ENCODE measurements around the gene RAMP1. TPM values are rescaled to one million over a fixed set of nuclear protein-coding genes. Genes with fewer than 3 reads are reported as not detected.

RAMP1 gene
- total RNA-seq, 2 donors from 2014 or later, result 75.3 to 300 TPM

DNA sequence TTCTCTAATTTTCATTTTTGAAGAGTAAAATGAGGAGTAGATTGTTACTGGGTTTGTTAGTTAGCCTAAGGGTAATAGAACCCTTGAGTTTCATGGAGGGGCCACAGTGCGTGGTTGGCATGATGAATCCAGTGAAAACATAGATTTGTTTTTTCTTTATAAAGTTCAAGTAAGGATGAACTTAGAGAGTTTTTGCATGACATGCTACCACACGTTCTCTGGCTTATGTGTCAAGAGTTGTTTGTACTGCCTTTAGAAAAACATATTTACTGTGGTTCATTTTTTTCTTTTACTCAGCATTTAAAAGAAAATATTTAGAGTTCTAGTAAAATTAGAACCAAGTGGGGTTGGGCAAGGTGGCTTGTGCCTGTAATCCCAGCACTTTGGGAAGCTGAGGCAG, 39.0 kb upstream of the RAMP1 start:
- TF ChIP-seq, protein P1, sequence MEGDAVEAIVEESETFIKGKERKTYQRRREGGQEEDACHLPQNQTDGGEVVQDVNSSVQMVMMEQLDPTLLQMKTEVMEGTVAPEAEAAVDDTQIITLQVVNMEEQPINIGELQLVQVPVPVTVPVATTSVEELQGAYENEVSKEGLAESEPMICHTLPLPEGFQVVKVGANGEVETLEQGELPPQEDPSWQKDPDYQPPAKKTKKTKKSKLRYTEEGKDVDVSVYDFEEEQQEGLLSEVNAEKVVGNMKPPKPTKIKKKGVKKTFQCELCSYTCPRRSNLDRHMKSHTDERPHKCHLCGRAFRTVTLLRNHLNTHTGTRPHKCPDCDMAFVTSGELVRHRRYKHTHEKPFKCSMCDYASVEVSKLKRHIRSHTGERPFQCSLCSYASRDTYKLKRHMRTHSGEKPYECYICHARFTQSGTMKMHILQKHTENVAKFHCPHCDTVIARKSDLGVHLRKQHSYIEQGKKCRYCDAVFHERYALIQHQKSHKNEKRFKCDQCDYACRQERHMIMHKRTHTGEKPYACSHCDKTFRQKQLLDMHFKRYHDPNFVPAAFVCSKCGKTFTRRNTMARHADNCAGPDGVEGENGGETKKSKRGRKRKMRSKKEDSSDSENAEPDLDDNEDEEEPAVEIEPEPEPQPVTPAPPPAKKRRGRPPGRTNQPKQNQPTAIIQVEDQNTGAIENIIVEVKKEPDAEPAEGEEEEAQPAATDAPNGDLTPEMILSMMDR (IDR thresholded peaks at IDR 0.05), result no peak
- TF ChIP-seq POLR2AphosphoS5 (IDR thresholded peaks at IDR 0.05) (no peak), POLR2A (IDR thresholded peaks at IDR 0.05) (no peak)
- DNase-seq (ENCODE audit: low spot score), result no peak
- intact Hi-C loops (cut with DNase I), result no loop called here
- Histone ChIP-seq H3K9me3 (no peaks in the 10 kb centered on the region), H3K4me1 (replicated peaks) (no peaks in the 10 kb centered on the region), H3K27ac (no peak overlapping the region), H3K4me3 (no peak overlapping the region), H3K36me3 (no peaks in the 10 kb centered on the region), H3K27me3 (replicated peaks; ENCODE audit: insufficient read depth) (no peaks in the 10 kb centered on the region)
- 66% methylated on average over 2 of the region's 2 CpGs for WGBS

DNA sequence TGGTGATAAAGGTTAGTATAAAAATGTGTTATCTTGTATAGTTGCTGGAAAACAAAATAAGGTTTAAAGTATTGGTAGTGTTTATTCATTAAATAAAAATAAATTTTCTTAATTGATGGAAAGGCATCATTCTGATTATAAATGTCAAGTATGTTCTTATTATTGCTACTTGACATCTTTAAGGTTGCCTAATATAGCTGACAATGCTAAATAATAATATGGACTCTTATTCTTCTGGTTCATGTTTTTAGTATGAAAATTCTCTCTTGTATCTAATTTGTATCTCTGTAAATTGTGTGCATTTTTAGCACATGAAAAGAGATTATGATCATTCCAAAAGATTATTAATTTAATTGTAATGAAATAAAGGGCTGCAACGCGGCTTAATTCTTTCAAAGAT, 35.9 kb upstream of the RAMP1 start:
- intact Hi-C loops (cut with DNase I), result no loop called here
- H3K27me3 ChIP-seq (replicated peaks; ENCODE audit: insufficient read depth), result no peaks in the 10 kb centered on the region
- no peaks in the 10 kb centered on the region for H3K36me3 ChIP-seq
- no peak overlapping the region for H3K4me3 ChIP-seq
- TF ChIP-seq POLR2AphosphoS5 (IDR thresholded peaks at IDR 0.05), result no peak
- TF ChIP-seq POLR2A (IDR thresholded peaks at IDR 0.05), result no peak
- TF ChIP-seq, protein P1 (IDR thresholded peaks at IDR 0.05), result no peak
- 89% methylated on average over 2 of the region's 2 CpGs for WGBS
- H3K9me3 ChIP-seq, result no peaks in the 10 kb centered on the region
- no peaks in the 10 kb centered on the region for H3K4me1 ChIP-seq (replicated peaks)
- no peak for DNase-seq (ENCODE audit: low spot score)
- no peak overlapping the region for H3K27ac ChIP-seq

DNA sequence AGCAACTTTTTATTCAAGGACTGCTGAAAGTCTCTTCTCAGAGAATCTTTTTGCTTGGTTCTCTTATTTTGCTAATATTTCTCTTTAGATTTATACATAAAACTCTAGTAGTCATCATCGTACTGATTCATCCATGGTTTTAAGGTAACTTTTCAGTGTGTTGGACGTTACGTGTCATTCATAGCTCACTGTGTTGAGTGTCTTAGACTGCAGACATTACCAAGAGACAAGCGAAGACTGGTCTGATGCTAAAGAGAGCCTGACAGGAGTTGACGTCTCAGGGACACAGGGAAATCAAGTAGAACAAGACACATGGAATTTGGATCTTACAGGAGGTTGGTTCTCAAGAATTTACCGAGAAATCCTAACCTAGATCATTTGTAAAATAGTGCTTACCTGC, 35.3 kb upstream of the RAMP1 start:
- Histone ChIP-seq H3K27me3 (replicated peaks; ENCODE audit: insufficient read depth) (no peaks in the 10 kb centered on the region), H3K9me3 (no peaks in the 10 kb centered on the region), H3K36me3 (no peaks in the 10 kb centered on the region), H3K27ac (no peak overlapping the region), H3K4me3 (no peak overlapping the region), H3K4me1 (replicated peaks) (no peaks in the 10 kb centered on the region)
- no peak for DNase-seq (ENCODE audit: low spot score)
- 90% methylated on average over 6 of the region's 6 CpGs for WGBS
- intact Hi-C loops (cut with DNase I), result no loop called here
- TF ChIP-seq POLR2AphosphoS5 (IDR thresholded peaks at IDR 0.05), result no peak
- no peak for TF ChIP-seq POLR2A (IDR thresholded peaks at IDR 0.05)
- TF ChIP-seq, protein P1 (IDR thresholded peaks at IDR 0.05), result no peak

DNA sequence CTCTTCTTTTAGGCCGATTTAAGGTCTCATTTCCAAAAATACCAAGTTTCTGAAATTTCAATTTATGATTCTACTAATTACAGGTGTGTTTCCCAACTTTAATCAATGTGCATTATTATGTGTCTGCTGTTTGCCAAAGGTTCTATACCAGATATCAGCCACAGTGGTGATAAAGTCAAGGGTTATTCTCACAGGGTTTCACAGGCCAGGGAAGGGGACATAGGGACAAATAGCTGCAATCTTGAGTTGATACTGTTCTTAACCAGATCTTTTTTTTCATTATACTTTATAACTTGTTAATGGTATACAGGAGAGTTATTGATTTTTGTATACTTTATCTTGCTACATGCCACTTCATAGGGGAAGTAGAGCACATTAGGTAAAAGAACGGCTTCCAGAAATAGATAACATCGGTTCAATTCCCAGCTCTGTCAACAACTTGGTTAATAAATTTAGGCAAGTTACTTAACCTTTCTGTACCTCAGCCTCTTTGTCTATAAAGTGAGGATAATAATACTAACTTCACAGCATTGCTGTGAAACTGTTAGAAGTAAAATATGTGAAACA, 31.9 kb upstream of the RAMP1 start:
- H3K4me1 ChIP-seq (replicated peaks), result no peaks in the 10 kb centered on the region
- no peak overlapping the region for H3K27ac ChIP-seq
- no peak for TF ChIP-seq POLR2A (IDR thresholded peaks at IDR 0.05)
- TF ChIP-seq, protein P1 (IDR thresholded peaks at IDR 0.05), result no peak
- no peak for TF ChIP-seq POLR2AphosphoS5 (IDR thresholded peaks at IDR 0.05)
- DNase-seq (ENCODE audit: low spot score), result no peak
- 74% methylated on average over 3 of the region's 3 CpGs for WGBS
- no peaks in the 10 kb centered on the region for H3K36me3 ChIP-seq
- no peaks in the 10 kb centered on the region for H3K9me3 ChIP-seq
- no peaks in the 10 kb centered on the region for H3K27me3 ChIP-seq (replicated peaks; ENCODE audit: insufficient read depth)
- intact Hi-C loops (cut with DNase I), result no loop called here
- no peak overlapping the region for H3K4me3 ChIP-seq

DNA sequence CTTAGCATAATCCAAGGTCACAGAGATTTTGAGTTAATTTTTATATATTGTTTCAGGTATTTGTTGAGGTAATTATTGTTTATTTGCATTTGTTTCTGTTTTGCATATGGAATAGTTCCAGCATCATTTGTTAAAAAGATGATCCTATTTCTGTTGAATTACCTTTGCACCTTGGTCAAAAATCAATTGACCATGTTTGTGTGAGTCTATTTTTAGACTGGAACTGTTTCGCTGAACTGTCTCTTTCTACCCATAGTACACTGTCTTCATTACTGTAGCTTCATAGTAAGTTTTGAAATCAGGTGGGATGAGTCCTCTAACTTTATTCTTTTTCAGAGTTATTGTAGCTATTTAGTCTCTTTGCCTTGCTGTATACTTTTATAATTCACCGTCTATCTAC, 28.9 kb upstream of the RAMP1 start:
- H3K4me1 ChIP-seq (replicated peaks), result no peaks in the 10 kb centered on the region
- TF ChIP-seq, protein P1 (IDR thresholded peaks at IDR 0.05), result no peak
- TF ChIP-seq POLR2A (IDR thresholded peaks at IDR 0.05) (no peak), POLR2AphosphoS5 (IDR thresholded peaks at IDR 0.05) (no peak)
- H3K9me3 ChIP-seq, result no peaks in the 10 kb centered on the region
- DNase-seq (ENCODE audit: low spot score), result no peak
- no peak overlapping the region for H3K27ac ChIP-seq
- H3K4me3 ChIP-seq, result no peak overlapping the region
- intact Hi-C loops (cut with DNase I), result no loop called here
- no peaks in the 10 kb centered on the region for H3K27me3 ChIP-seq (replicated peaks; ENCODE audit: insufficient read depth)
- WGBS, result 96% methylated on average over 2 of the region's 2 CpGs
- H3K36me3 ChIP-seq, result no peaks in the 10 kb centered on the region

Data from prostate gland (tissue), 2 donors.